CD14-positive monocyte (primary cell): ENCODE measurements around the gene SPEN. TPM values are rescaled to one million over a fixed set of nuclear protein-coding genes. Genes with fewer than 3 reads are reported as not detected.

Experiments
- DNase-seq, 3 donors: peaks; one replicate each; pipeline ENCODE4 v3.0.0-alpha.2; 2011 to 2022
- H2AFZ ChIP-seq: 2 replicates; pipeline ENCODE4 v1.6.0; 2012; ENCODE audit warnings: mild to moderate bottlenecking, low read depth, low read length, inconsistent platforms; ENCODE audit not compliant: insufficient read depth, poor library complexity, severe bottlenecking
- H3K27ac ChIP-seq, 2 donors: 1 replicate in 1 of 2; 2 replicates in 1 of 2; pipeline ENCODE4 v1.5.1; 2012 to 2013; ENCODE audit warnings: low read length in 2 of 2, control low read depth in 1 of 2, inconsistent platforms in 1 of 2, low read depth in 1 of 2, mild to moderate bottlenecking in 1 of 2
- H3K27me3 ChIP-seq, 2 donors: one replicate each; pipeline versions ENCODE4 v1.6.0 to v1.6.1; 2011 to 2013; ENCODE audit warnings: low read length in 2 of 2; ENCODE audit not compliant: control insufficient read depth in 2 of 2, insufficient read depth in 2 of 2
- H3K36me3 ChIP-seq, 2 donors: replicated peaks in 1 of 2; 1 replicate in 1 of 2; 2 replicates in 1 of 2; pipeline versions ENCODE4 v1.5.1 to v1.6.1; 2012 to 2013; ENCODE audit warnings: low read length in 2 of 2, control low read depth in 1 of 2, inconsistent platforms in 1 of 2, mild to moderate bottlenecking in 1 of 2; ENCODE audit not compliant: insufficient read depth in 2 of 2, control insufficient read depth in 1 of 2
- H3K4me1 ChIP-seq, 2 donors: 1 replicate in 1 of 2; 2 replicates in 1 of 2; pipeline versions ENCODE4 v1.5.1 to v1.6.1; 2012 to 2013; ENCODE audit warnings: low read length in 2 of 2, control low read depth in 1 of 2, inconsistent platforms in 1 of 2, mild to moderate bottlenecking in 1 of 2, moderate library complexity in 1 of 2; ENCODE audit not compliant: insufficient read depth in 2 of 2, control insufficient read depth in 1 of 2
- H3K4me2 ChIP-seq: replicated peaks from 2 replicates; pipeline ENCODE3; 2012; ENCODE audit warnings: low read length, moderate library complexity, mild to moderate bottlenecking; ENCODE audit not compliant: poor library complexity, severe bottlenecking; ENCODE audit errors: extremely low read depth
- H3K4me3 ChIP-seq, 3 experiments: fragments of 200-600 bp in 1 of 3; sonication (generic) in 1 of 3; replicated peaks in 1 of 3; 1 replicate in 2 of 3; 2 replicates in 1 of 3; pipeline ENCODE4 v1.5.1; 2011 to 2013; ENCODE audit warnings: low read length in 3 of 3, mild to moderate bottlenecking in 3 of 3, control low read depth in 2 of 3, low read depth in 2 of 3, inconsistent platforms in 1 of 3, moderate library complexity in 1 of 3
- H3K79me2 ChIP-seq: 2 replicates; pipeline ENCODE4 v1.6.0; 2012; ENCODE audit warnings: mild to moderate bottlenecking, control low read depth, inconsistent platforms, low read length, moderate library complexity; ENCODE audit not compliant: insufficient read depth
- H3K9ac ChIP-seq: 2 replicates; pipeline ENCODE4 v1.6.0; 2017; ENCODE audit warnings: low read length, mild to moderate bottlenecking; ENCODE audit not compliant: insufficient read depth, poor library complexity, severe bottlenecking
- H3K9me3 ChIP-seq, 2 donors: replicated peaks in 1 of 2; 1 replicate in 1 of 2; 2 replicates in 1 of 2; pipeline versions ENCODE4 v1.5.1 to v1.6.1; 2012 to 2013; ENCODE audit warnings: low read length in 2 of 2, control low read depth in 1 of 2; ENCODE audit not compliant: control insufficient read depth in 1 of 2, insufficient read depth in 1 of 2
- H4K20me1 ChIP-seq: 2 replicates; pipeline ENCODE4 v1.6.0; 2012; ENCODE audit warnings: mild to moderate bottlenecking, low read length, control low read depth, moderate library complexity; ENCODE audit not compliant: insufficient read depth
- H3K27ac Mint-ChIP-seq, 7 donors: one replicate each; pipeline ENCODE4 v1.8.0; 2020; ENCODE audit warnings: mild to moderate bottlenecking in 7 of 7, mixed read lengths in 7 of 7, moderate library complexity in 6 of 7, inconsistent platforms in 2 of 7
- H3K27me3 Mint-ChIP-seq, 3 donors: one replicate each; pipeline ENCODE4 v1.8.0; 2021 to 2022; ENCODE audit warnings: low read depth in 3 of 3, mild to moderate bottlenecking in 3 of 3, mixed read lengths in 3 of 3, moderate library complexity in 3 of 3, inconsistent platforms in 1 of 3
- H3K36me3 Mint-ChIP-seq, 2 donors: one replicate each; pipeline ENCODE4 v1.8.0; 2020; ENCODE audit warnings: mixed read lengths in 2 of 2, inconsistent platforms in 1 of 2, mild to moderate bottlenecking in 1 of 2
- H3K4me1 Mint-ChIP-seq: one replicate; pipeline ENCODE4 v1.8.0; 2020; ENCODE audit warnings: mild to moderate bottlenecking, mixed read lengths
- H3K4me3 Mint-ChIP-seq, 2 donors: one replicate each; pipeline ENCODE4 v1.8.0; 2020; ENCODE audit warnings: mild to moderate bottlenecking in 2 of 2, mixed read lengths in 2 of 2, moderate library complexity in 1 of 2
- H3K9me3 Mint-ChIP-seq, 7 donors: one replicate each; pipeline ENCODE4 v1.8.0; 2020 to 2022; ENCODE audit warnings: mixed read lengths in 7 of 7, mild to moderate bottlenecking in 6 of 7, moderate library complexity in 6 of 7, inconsistent platforms in 2 of 7
- WGBS: methylation state at CpG from one replicate; pipeline ENCODE4 v1.1.5; 2013; ENCODE audit warnings: missing lambda C conversion rate; ENCODE audit not compliant: insufficient coverage; 5-methylcytosine and 5-hydroxymethylcytosine counted together
- intact Hi-C, 2 donors: fragments of 100-400 bp; cut with micrococcal nuclease; formaldehyde crosslinking; loops; one replicate each; pipeline versions ENCODE4 v1.15.0 to v1.15.1; 2023
- polyA plus RNA-seq, 3 donors: library from polyadenylated mRNA; depleted of rRNA in 1 of 3; unstranded in 2 of 3; stranded (reverse) in 1 of 3; fragments of 300-500 nt in 2 of 3; fragments of >200 nt in 1 of 3; fragmentation: Illumina TruSeq in 2 of 3; gene quantifications; 1 replicate in 2 of 3; 2 replicates in 1 of 3; pipeline ENCODE4 v1.2.3, GENCODE V29; 2012 to 2021
- TF ChIP-seq, protein P1 (sequence below): fragments of 200-600 bp; IDR thresholded peaks from one replicate; pipeline ENCODE4 v1.8.0; 2022; ENCODE audit warnings: antibody characterized with exemption, mild to moderate bottlenecking

The SPEN gene
- polyA plus RNA-seq, 3 donors: 3.1 to 30.9 (median 6.1) TPM

DNA sequence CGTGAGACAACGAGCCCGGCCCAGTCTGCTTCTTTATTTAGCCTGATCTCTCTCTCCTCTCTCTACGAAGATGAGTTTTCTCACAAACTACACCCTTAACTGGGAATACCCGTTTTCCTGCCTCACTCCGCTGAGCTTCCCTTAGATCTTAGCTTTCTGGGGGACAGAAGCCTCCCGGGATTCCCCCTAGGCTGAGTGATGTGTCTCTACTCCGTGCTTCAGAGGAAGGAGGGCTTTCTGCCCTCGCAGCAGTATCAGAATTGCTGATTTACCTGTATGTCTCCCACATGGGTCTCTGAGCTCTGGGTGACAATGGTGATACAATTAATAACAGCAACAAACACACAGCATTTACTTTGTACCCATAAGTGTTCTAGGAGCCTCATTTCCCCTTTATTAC is 127.3 kb downstream of the SPEN start:
- H3K79me2 ChIP-seq: peaks cover 53% of the 10 kb centered on the region
- peak overlapping the region; percentile 97 for H3K4me2 ChIP-seq
- Mint-ChIP-seq H3K4me1 (peaks cover 20% of the 10 kb centered on the region), H3K9me3 (peaks cover 0 to 6% (median 1%) of the 10 kb centered on the region in 7 donors), H3K4me3 (peak overlapping the region; percentile 85 to 90), H3K27ac (peak overlapping the region in 4 of 7 donors; percentile 63 to 92 (median 82)), H3K36me3 (peaks cover 25 to 38% of the 10 kb centered on the region in 2 donors), H3K27me3 (no peaks in the 10 kb centered on the region)
- no peak overlapping the region for H2AFZ ChIP-seq
- peak overlapping the region; percentile 89 for H3K9ac ChIP-seq
- H3K27ac ChIP-seq: peak overlapping the region in 1 of 2 donors; percentile 80
- intact Hi-C loops: loop anchor here (2.0 to 5.0 kb wide), 2 partner anchors 26 to 38 kb away; no protein-coding TSS in a partner anchor
- peaks cover 21 to 31% of the 10 kb centered on the region in 2 donors for H3K36me3 ChIP-seq
- TF ChIP-seq, protein P1, sequence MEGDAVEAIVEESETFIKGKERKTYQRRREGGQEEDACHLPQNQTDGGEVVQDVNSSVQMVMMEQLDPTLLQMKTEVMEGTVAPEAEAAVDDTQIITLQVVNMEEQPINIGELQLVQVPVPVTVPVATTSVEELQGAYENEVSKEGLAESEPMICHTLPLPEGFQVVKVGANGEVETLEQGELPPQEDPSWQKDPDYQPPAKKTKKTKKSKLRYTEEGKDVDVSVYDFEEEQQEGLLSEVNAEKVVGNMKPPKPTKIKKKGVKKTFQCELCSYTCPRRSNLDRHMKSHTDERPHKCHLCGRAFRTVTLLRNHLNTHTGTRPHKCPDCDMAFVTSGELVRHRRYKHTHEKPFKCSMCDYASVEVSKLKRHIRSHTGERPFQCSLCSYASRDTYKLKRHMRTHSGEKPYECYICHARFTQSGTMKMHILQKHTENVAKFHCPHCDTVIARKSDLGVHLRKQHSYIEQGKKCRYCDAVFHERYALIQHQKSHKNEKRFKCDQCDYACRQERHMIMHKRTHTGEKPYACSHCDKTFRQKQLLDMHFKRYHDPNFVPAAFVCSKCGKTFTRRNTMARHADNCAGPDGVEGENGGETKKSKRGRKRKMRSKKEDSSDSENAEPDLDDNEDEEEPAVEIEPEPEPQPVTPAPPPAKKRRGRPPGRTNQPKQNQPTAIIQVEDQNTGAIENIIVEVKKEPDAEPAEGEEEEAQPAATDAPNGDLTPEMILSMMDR: no peak
- H3K27me3 ChIP-seq: no peaks in the 10 kb centered on the region
- peak overlapping the region; percentile 92 to 98 (median 95) for H3K4me3 ChIP-seq
- 82% methylated on average over 5 of the region's 9 CpGs for WGBS
- H4K20me1 ChIP-seq: peaks cover 30% of the 10 kb centered on the region
- DNase-seq: no peak
- H3K4me1 ChIP-seq: peaks cover 9 to 11% of the 10 kb centered on the region in 2 donors
- no peaks in the 10 kb centered on the region for H3K9me3 ChIP-seq

DNA sequence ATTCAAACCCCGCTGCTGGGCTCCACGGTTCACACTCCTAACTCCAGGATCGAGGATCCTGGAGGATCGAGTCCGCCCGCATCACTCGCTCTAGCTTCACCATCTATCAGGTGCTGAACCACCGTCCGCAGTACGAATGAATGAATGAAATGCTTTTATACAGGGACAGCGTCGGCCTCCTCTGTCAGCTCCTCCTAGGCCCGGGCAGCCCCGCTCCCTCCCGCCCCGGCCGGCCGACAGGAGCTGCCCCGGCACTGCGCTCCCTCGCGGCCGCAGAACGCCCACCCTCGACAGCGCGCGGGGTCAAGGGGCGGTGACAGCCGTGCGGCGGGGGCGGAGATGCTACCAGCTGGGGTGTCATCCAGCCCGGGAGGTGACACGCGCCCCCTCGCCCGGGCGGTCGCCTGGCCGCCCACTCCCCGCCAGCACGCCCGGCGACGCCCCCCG is 127.9 kb downstream of the SPEN start:
- H3K27ac Mint-ChIP-seq: peak overlapping the region in 6 of 7 donors; percentile 80 to 92 (median 84)
- Histone ChIP-seq H3K4me2 (peak overlapping the region; percentile 97), H4K20me1 (peaks cover 30% of the 10 kb centered on the region), H3K36me3 (peaks cover 17 to 27% of the 10 kb centered on the region in 2 donors), H3K79me2 (peaks cover 49% of the 10 kb centered on the region), H3K4me3 (peak overlapping the region; percentile 92 to 98 (median 95)), H3K9ac (peak overlapping the region; percentile 89), H3K27ac (peak overlapping the region in 1 of 2 donors; percentile 80), H3K9me3 (no peaks in the 10 kb centered on the region), H2AFZ (peak overlapping the region; percentile 91), H3K27me3 (no peaks in the 10 kb centered on the region), H3K4me1 (peaks cover 9 to 11% of the 10 kb centered on the region in 2 donors)
- H3K4me3 Mint-ChIP-seq: peak overlapping the region; percentile 85 to 90
- peak; percentile 10 to 44 (median 35) for DNase-seq
- intact Hi-C loops: loop anchor here (2.0 to 5.0 kb wide), 2 partner anchors 27 to 38 kb away; no protein-coding TSS in a partner anchor
- peaks cover 0 to 6% (median 1%) of the 10 kb centered on the region in 7 donors for H3K9me3 Mint-ChIP-seq
- no peaks in the 10 kb centered on the region for H3K27me3 Mint-ChIP-seq
- H3K36me3 Mint-ChIP-seq: peaks cover 22 to 33% of the 10 kb centered on the region in 2 donors
- peaks cover 20% of the 10 kb centered on the region for H3K4me1 Mint-ChIP-seq
- under 1% methylated on average over 40 of the region's 47 CpGs for WGBS
- TF ChIP-seq, protein P1: no peak
